Hematopoietic multipotent progenitor cell treated with erythropoietin and hydrocortisone succinate and interleukin-3 and kit ligand, for 4 days (in vitro differentiated cells): ENCODE measurements around the gene CALN1.

Experiments used
- DNase-seq: peaks from one replicate; pipeline ENCODE4 v3.0.0-alpha.2; 2015

CALN1 gene

GRCh38 chr7:72030994-72031667, 381.0 kb downstream of the CALN1 start:
- no peak for DNase-seq

- no peak for DNase-seq
Observed at GRCh38 chr7:72028267-72028666, 383.9 kb downstream of the CALN1 start.

GRCh38 chr7:72025381-72025960, 386.7 kb downstream of the CALN1 start:
- no peak for DNase-seq

- DNase-seq: peak; percentile 18
Observed at GRCh38 chr7:72023926-72024325, 388.2 kb downstream of the CALN1 start.

- DNase-seq: no peak
Observed at GRCh38 chr7:72021716-72022115, 390.4 kb downstream of the CALN1 start.

- no peak for DNase-seq
Observed at GRCh38 chr7:72020311-72020710, 391.8 kb downstream of the CALN1 start.

GRCh38 chr7:72019436-72019835, 392.7 kb downstream of the CALN1 start:
- DNase-seq: no peak

GRCh38 chr7:72017756-72018155, 394.4 kb downstream of the CALN1 start:
- DNase-seq: no peak

GRCh38 chr7:72016574-72016973, 395.6 kb downstream of the CALN1 start:
- no peak for DNase-seq

- no peak for DNase-seq
Observed at GRCh38 chr7:72015136-72015535, 397.0 kb downstream of the CALN1 start.

GRCh38 chr7:72007018-72007417, 405.1 kb downstream of the CALN1 start:
- no peak for DNase-seq

- DNase-seq: no peak
Observed at GRCh38 chr7:72003236-72003635, 408.9 kb downstream of the CALN1 start.

- DNase-seq: no peak
Observed at GRCh38 chr7:71996141-71996540, 416.0 kb downstream of the CALN1 start.

- no peak for DNase-seq
Observed at GRCh38 chr7:71995111-71995510, 417.0 kb downstream of the CALN1 start.

GRCh38 chr7:71991586-71991985, 420.6 kb downstream of the CALN1 start:
- DNase-seq: peak; percentile 18

- DNase-seq: no peak
Observed at GRCh38 chr7:71990138-71990462, 422.0 kb downstream of the CALN1 start.

- DNase-seq: peak; percentile 67
Observed at GRCh38 chr7:71988201-71988600, 423.9 kb downstream of the CALN1 start.

GRCh38 chr7:71987200-71987767, 424.9 kb downstream of the CALN1 start:
- DNase-seq: no peak

GRCh38 chr7:71984348-71984747, 427.8 kb downstream of the CALN1 start:
- DNase-seq: no peak

- no peak for DNase-seq
Observed at GRCh38 chr7:71982851-71983250, 429.3 kb downstream of the CALN1 start.

- no peak for DNase-seq
Observed at GRCh38 chr7:71976645-71977044, 435.5 kb downstream of the CALN1 start.

- no peak for DNase-seq
Observed at GRCh38 chr7:71974611-71975010, 437.5 kb downstream of the CALN1 start.

GRCh38 chr7:71972534-71972933, 439.6 kb downstream of the CALN1 start:
- DNase-seq: no peak

- DNase-seq: no peak
Observed at GRCh38 chr7:71970725-71971124, 441.4 kb downstream of the CALN1 start.

- DNase-seq: no peak
Observed at GRCh38 chr7:71962636-71963035, 449.5 kb downstream of the CALN1 start.
